GM18907 (cell line): ENCODE measurements around the gene RGS2.

Experiments
- ATAC-seq: cut with Tn5 transposase; IDR thresholded peaks from one replicate; pipeline ENCODE4 v1.9.1; 2021; ENCODE audit warnings: mild to moderate bottlenecking, moderate library complexity; ENCODE audit not compliant: unreplicated experiment

RGS2 gene

GRCh38 chr1:192808518-192809306 is at the start of gene RGS2:
TSS of gene RGS2 (plus strand) at chr1:192809039. CDS start at chr1:192809072, 33 bp downstream.
- ATAC-seq = peak; percentile 91

- no peak for ATAC-seq
Measured at GRCh38 chr1:192759104-192759503, 49.7 kb upstream of the RGS2 start.

DNA sequence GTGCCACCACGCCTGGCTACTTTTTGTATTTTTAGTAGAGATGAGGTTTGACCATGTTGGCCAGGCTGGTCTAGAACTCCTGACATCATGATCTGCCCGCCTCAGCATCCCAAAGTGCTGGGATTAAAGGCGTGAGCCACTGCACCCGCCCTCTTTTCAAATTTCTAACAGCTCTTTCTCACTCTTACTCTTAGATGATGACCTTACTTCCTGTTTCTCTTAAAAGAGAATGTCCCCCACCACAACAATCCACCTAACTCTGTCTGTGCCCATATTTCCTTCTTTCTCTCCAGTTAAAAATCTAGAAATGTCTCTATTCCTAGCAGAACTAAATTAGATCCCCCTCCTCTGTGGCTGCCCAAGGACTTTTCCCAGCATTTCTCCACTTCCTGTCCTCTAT is 46.6 kb upstream of the RGS2 start:
- no peak for ATAC-seq

DNA sequence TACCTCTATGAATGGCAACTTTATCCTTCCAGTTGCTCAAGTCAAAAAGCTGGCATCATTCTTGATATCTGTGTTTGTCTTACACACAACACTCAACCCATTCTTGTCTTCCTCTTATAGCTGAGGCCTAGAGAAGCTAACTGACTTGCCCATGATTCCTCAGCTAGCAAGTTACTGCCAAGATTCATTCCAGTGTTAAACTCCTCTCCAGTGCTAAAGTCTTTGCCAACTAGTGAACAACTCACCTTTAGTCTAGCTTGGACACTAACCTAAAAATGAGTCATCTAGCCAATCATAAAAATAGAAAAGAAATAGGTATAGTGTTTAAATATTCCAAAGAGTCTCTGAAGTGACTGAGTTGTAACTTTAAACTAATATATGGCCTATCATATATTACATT is 45.6 kb upstream of the RGS2 start:
- ATAC-seq = no peak

DNA sequence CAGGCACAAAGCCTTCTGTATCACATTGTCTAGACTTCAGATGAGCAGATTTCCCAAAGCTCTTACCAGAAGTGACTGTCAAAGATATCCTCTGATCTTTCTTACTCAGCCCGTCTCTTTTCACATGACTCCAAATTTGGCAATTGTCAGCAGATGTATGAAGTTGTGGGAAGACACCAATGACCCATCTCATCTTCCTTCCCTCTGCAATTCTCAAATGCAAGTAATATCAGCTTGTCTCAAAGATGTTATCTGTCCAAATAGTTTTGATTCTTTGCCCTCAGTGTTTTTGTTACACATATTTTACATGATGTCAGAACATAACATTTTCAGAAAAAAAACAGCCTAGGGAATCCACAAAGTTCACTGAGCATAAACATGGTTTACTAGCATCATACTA is 45.1 kb upstream of the RGS2 start:
- no peak for ATAC-seq

DNA sequence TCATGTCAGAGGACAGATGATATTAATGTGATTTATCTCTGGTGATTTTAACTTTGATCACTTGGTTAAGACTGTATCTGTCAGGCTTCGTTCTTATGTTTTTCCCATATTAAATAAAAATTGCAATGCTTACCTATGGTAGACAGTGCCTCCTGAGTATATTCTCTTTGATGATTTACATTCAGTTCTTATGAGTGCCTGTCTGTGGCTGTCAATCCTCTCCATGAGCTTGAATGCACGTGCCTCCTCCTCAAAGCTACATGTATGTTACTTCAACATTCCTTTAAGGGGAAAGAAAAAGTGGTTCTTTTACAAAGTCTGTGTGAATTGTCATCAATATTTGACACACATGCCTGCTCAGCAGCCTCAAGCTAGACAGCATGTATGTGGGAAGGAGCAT is 44.2 kb upstream of the RGS2 start:
- no peak for ATAC-seq

GRCh38 chr1:192766009-192766625 is 42.7 kb upstream of the RGS2 start:
- no peak for ATAC-seq

DNA sequence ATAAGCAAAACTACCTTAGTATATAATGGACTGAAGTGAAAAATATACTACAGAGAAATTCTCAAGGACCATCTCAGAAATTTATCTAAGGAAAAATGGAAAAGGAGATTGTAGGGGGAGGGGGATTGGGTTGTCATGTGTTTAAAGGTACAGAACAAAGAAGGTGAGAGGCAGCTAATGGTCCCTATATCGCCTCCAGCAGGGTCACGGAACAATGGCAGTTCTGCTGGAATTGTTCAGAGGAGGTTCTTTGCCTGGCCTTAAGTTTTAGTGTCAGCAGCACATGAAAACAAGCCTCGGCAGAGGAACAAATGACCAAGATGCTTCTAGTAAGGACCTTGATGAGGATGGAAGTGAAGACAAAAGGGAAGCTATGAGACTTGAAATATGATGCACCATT is 42.0 kb upstream of the RGS2 start:
- no peak for ATAC-seq

GRCh38 chr1:192767798-192768197 is 41.0 kb upstream of the RGS2 start:
- ATAC-seq = no peak

DNA sequence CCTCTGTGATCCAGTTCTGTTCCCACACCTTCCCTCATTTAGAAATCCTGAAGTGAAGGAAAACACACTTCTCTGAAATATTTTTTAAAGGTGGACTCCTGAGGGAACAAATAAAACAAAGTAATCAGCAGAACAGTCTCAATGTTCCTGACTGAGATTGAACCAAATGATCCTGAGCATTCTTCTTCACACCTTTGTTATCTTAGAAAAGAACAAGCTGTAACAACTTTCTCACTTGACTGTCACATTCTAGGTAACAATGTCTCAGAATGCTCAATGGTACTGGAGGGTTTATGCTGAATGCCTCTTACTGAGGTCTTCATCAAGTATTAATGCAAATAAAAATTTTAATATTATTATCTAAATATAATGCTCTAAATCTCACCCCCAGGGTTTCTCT is 40.4 kb upstream of the RGS2 start:
- no peak for ATAC-seq

GRCh38 chr1:192771341-192771740 is 37.5 kb upstream of the RGS2 start:
- ATAC-seq = no peak

GRCh38 chr1:192775631-192776030 is 33.2 kb upstream of the RGS2 start:
- no peak for ATAC-seq

- no peak for ATAC-seq
Measured at GRCh38 chr1:192776206-192776605, 32.6 kb upstream of the RGS2 start.

DNA sequence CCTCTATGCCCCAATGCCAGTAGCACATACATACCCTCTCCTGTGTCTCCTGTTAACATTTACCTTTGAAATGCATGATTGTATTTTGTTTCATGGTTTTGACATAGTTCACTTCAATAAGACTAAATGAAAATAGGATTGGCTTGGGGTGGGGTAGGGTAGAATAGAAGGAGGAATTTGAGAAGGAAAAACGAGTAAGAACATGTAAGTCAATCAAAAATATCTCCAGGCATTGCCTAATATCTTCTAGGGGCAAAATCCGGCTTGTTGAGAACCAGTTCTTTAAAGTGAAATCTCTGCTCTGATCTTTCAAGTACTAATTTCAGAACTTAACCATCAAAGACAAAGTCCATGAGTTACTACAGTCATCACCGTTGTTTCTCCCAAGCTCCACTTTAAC is 31.8 kb upstream of the RGS2 start:
- no peak for ATAC-seq

DNA sequence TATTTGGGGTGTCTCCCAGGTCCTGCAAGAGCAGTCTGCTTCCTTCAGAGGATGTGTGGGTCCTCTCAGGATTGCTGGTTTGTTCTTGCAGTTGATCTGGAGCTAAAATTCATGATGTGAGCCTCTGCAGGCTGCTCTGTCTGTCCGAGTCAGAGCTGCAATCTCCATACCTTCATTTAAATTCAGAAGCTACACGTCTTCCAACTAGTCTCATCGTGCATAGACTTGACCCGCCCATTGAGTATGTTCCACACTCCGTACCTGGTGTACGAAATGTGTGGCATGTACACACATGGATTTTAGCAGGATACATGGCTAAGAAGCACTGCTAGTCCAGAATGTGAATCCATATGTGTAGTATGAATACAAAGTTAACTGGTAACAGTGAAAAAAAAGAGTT is 25.0 kb upstream of the RGS2 start:
- ATAC-seq = no peak

DNA sequence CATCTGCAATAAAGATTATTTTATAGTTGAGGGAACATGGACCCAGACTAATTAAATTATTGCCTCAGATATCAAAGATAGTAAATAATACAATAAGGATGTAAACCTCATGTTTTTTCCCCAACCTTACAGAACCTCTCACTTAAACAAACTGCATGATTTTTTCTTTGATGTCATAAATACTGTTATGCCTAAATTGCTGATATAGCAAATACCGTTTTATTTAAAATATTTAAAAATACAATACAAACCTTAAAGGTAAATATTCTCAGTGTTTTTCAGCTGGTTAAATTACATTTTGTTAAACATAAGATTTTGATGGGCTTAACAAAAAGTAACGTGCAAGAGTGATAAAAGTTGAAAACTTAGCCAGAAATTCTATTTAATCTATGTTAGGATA is 24.4 kb upstream of the RGS2 start:
- ATAC-seq = no peak

DNA sequence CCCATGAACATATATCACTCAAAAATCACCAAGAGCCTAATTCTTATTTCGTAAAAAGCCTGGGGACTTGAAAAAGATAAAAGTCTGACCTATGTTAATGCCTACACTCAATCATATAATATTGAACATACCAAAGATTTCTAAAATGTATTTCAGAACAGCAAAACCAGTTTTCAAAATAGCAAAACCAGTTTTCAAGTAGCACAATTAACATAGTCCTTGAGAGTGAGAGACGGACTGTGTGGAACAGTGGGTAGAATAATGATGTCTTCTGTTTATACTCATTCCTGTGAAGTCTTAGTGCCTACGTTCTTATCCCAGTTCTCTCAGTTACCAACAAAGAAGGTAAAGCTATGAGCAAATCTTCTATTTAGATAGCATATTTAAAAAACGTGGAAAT is 22.3 kb upstream of the RGS2 start:
- no peak for ATAC-seq

DNA sequence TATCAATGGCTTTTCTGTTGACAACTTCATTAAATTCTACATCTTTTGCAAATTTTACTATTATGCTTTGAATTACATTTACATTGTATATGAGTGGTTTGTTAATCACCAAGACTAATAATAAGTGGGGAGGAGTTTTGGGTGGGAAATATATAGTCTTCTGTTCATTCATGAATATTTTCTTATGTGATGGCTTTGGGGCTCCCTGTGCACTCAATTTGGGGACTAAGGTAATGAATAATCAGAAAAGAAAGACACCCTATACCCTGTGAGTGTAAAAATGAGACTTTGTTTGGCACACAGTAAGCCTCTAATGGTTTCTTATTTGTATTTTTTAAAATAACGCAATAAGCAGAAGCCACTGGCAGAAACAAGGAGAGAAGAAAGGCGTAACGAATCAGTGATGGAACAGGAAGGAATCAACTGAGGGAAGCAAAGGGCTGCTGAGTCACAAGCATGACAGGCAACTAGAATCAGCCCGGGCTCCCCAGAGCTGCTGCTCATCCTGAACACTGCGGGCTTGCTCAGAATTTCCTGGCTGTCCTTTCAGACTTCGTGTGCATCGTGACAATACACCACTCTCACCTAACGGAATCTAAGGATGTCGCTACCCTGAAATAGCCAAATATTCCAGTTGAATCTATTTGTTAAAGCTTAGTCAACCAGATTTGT is 20.8 kb upstream of the RGS2 start:
- no peak for ATAC-seq

DNA sequence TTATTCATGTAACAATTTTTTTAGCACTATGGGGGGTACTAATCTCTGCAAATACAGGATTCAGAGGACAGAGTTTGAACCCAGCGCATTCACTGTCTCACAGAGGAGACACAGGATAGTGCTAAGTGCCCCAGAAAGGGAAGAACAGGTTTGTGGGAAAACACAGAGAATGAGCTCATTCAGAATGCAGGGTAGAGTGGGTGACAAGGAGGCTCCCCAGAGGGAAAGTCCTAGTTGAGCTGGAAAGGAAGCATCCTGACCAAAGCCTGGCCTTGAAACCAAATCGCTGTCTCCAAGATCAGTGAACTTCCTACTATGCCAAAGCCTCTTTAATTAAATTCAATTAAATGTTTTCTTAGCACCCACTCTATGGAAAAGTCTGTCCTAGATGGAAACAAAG is 19.0 kb upstream of the RGS2 start:
- no peak for ATAC-seq

DNA sequence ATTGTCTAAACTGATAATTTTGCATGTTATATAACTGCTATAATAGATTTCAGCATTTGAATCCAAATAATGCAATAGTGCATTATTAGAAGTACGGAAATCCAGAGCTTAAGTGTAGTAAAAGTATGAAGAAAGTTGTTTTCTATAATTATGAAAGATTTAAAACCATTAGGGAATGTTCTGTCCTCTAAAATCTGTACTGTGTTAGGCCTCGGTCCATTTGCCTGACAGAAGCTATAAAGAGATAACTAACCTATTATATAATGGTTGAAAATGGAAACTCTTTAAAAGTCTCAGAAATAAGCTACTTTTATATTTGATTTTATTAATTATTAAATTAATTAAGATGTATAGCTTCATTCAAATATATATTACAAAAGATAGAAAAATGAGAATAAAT is 16.2 kb upstream of the RGS2 start:
- ATAC-seq = no peak

DNA sequence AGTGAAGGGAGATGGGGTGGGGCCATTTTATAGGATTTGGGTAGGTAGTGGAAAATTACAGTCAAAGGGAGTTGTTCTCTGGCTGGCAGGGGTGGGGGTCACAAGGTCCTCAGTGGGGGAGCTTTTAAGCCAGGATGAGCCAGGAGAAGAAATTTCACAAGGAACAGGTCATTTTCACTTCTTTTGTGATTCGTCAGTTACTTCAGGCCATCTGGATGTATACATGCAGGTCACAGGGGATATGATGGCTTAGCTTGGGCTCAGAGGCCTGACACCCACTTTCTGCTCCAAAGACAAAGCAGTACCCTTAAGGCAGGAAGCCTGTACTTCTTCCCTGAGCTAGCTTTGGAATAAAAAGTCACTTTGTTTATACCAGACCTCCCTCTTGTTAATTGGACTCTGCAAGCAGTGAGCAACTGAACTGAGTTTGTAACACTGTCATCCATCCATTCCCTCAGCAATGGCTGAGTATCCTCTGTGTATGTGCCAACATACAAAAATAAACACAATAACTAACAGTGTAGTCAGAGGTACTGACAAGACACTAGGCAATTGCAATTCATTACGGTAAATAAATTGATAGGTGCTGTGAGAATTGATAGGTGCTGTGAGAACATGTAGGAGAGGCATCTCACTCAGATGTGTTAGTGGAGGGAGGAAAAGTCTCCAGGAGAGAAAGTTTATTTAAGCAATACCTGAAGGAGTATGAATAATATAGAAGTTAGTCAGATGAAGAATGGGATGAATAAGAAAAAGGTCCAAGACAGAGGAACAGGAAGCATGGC is 14.7 kb upstream of the RGS2 start:
- ATAC-seq = no peak

DNA sequence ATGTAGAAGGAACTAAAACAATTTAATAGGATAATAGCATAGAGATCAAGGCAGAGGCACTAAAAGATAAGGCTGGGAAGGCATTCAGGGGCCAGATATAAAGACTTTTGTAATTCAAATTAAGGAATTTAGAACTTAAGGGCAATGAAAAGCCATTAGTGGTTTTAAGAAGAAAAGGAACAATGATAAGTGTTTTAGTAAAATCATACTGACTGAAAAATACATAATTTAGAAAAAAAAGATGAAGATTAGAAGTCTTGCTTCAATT is 14.1 kb upstream of the RGS2 start:
- ATAC-seq = no peak
